K562 (cell line): ENCODE data around the gene CHURC1. TPM values are rescaled to one million over a fixed set of nuclear protein-coding genes. Genes with fewer than 3 reads are reported as not detected.
A peak's percentile ranks its signal among the peaks of the same experiment; 100 is the strongest.

Experiments
- ATAC-seq: fragments of 200-7000 bp; cut with Tn5 transposase; 3 replicates; pipeline ENCODE4 v1.9.1; 2020; ENCODE audit warnings: moderate library complexity
- BruUV-seq: library from RNA; stranded (reverse); fragments of 400-500 nt; replicated peaks from 2 replicates; lab custom pipeline; 2021; lab: Mats Ljungman, UMichigan
- CTCF ChIA-PET: fragments of 300-600 bp; formaldehyde crosslinking; extraction: SDS; loops from one replicate; lab custom pipeline; 2021; ENCODE audit warnings: low intra/inter-chr PET ratio; lab: Yijun Ruan, JAX
- POLR2A ChIA-PET: fragments of 300-600, 350-650 bp; sonication (Branson Sonifier 250); formaldehyde crosslinking; extraction: SDS; loops from one replicate; lab custom pipeline; 2021; ENCODE audit warnings: antibody characterized with exemption, inconsistent platforms; lab: Yijun Ruan, JAX
- DNase-seq, 4 experiments: peaks; one replicate each; pipeline versions ENCODE4 v3.0.0 to v3.0.0-alpha.2; 2011 to 2018; ENCODE audit warnings: low spot score in 3 of 4, mixed read lengths in 3 of 4; ENCODE audit errors: extremely low read depth in 1 of 4
- FAIRE-seq: peaks from 2 replicates; lab custom pipeline; 2011; peaks lifted over from hg19 to GRCh38; lab: Jason Lieb, UNC
- H2AFZ ChIP-seq: 2 replicates; pipeline ENCODE4 v1.6.0; 2011; ENCODE audit warnings: low read depth, low read length, control low read depth, inconsistent platforms
- H3K27ac ChIP-seq: fragments of 200-600 bp; 3 replicates; pipeline ENCODE4 v1.8.0; 2011; ENCODE audit warnings: low read depth, mild to moderate bottlenecking, control low read depth, inconsistent platforms, low read length, moderate library complexity, mixed read lengths; ENCODE audit errors: extremely low read depth
- H3K27me3 ChIP-seq, 2 experiments: fragments of 300-600 bp in 1 of 2; 2 replicates in 1 of 2; 3 replicates in 1 of 2; pipeline versions ENCODE4 v1.6.0 to v1.8.0; 2011; ENCODE audit warnings: inconsistent platforms in 2 of 2, low read length in 2 of 2, mild to moderate bottlenecking in 1 of 2, mixed read lengths in 1 of 2, moderate library complexity in 1 of 2; ENCODE audit not compliant: control insufficient read depth in 2 of 2, insufficient read depth in 2 of 2
- H3K36me3 ChIP-seq: fragments of 300-600 bp; 3 replicates; pipeline ENCODE4 v1.8.0; 2011; ENCODE audit warnings: mild to moderate bottlenecking, low read length, inconsistent platforms; ENCODE audit not compliant: control insufficient read depth, insufficient read depth
- H3K4me1 ChIP-seq, 2 experiments: fragments of 200-600 bp in 1 of 2; replicated peaks in 1 of 2; 2 replicates in 1 of 2; 3 replicates in 1 of 2; pipeline versions ENCODE4 v1.5.1 to v1.8.0; 2011; ENCODE audit warnings: inconsistent platforms in 2 of 2, low read length in 2 of 2, mild to moderate bottlenecking in 1 of 2, mixed read lengths in 1 of 2, moderate library complexity in 1 of 2; ENCODE audit not compliant: control insufficient read depth in 2 of 2, insufficient read depth in 2 of 2
- H3K4me2 ChIP-seq: 2 replicates; pipeline ENCODE4 v1.6.1; 2011; ENCODE audit warnings: low read length, control low read depth, inconsistent platforms, mixed read lengths; ENCODE audit not compliant: insufficient read depth
- H3K4me3 ChIP-seq: fragments of 200-600 bp; sonication (generic), shearing (Covaris generic); 2 replicates; pipeline ENCODE4 v1.5.1; 2016; ENCODE audit warnings: control low read depth, inconsistent platforms
- H3K79me2 ChIP-seq: fragments of 200-600 bp; 3 replicates; pipeline ENCODE4 v1.8.0; 2011; ENCODE audit warnings: low read length, inconsistent platforms; ENCODE audit not compliant: control insufficient read depth, insufficient read depth
- H3K9ac ChIP-seq, 2 experiments: 2 replicates each; pipeline versions ENCODE4 v1.6.0 to v1.6.1; 2011; ENCODE audit warnings: low read depth in 2 of 2, low read length in 2 of 2, control low read depth in 1 of 2, inconsistent platforms in 1 of 2, mild to moderate bottlenecking in 1 of 2, mixed read lengths in 1 of 2; ENCODE audit not compliant: insufficient read depth in 1 of 2
- H3K9me1 ChIP-seq: one replicate; pipeline ENCODE4 v1.6.0; 2011; ENCODE audit warnings: inconsistent platforms, mild to moderate bottlenecking, low read length, moderate library complexity; ENCODE audit not compliant: control insufficient read depth, insufficient read depth
- H3K9me3 ChIP-seq: replicated peaks from 2 replicates; pipeline ENCODE4 v1.5.1; 2011; ENCODE audit warnings: low read depth, low read length, inconsistent platforms; ENCODE audit not compliant: control insufficient read depth, insufficient read depth
- H4K20me1 ChIP-seq: replicated peaks from 2 replicates; pipeline ENCODE4 v1.6.1; 2011; ENCODE audit warnings: low read length, inconsistent platforms, mixed read lengths; ENCODE audit not compliant: control insufficient read depth, insufficient read depth
- L3MBTL2 ChIP-seq: fragments of 450-650 bp; IDR thresholded peaks from 2 replicates; pipeline ENCODE4 v1.6.1; 2016; ENCODE audit warnings: mild to moderate bottlenecking, moderate library complexity
- MTA2 ChIP-seq: fragments of 450-650 bp; IDR thresholded peaks from 2 replicates; pipeline ENCODE4 v1.6.1; 2016; ENCODE audit warnings: low read depth
- NCOR1 ChIP-seq: fragments of 450-650 bp; IDR thresholded peaks from 2 replicates; pipeline ENCODE4 v1.6.1; 2016; ENCODE audit warnings: mild to moderate bottlenecking, moderate library complexity
- NFE2 ChIP-seq: IDR thresholded peaks from 2 replicates; pipeline ENCODE4 v1.6.1; 2014; ENCODE audit warnings: antibody characterized with exemption, low read depth
- NR3C1 ChIP-seq: sonication (generic); formaldehyde crosslinking; IDR thresholded peaks from 2 replicates; pipeline ENCODE4 v1.8.1; 2022; ENCODE audit warnings: missing genetic modification reagents
- WGBS: fragments of 100-300 bp; shearing (Covaris generic); methylation state at CpG from one replicate; pipeline ENCODE4 v1.1.6; 2016; ENCODE audit warnings: low coverage, mixed read lengths; ENCODE audit not compliant: insufficient coverage; ENCODE audit errors: missing lambda C conversion rate; 5-methylcytosine and 5-hydroxymethylcytosine counted together
- in situ Hi-C: fragments of 300-500 bp; cut with MboI; formaldehyde crosslinking; loops from 4 replicates; pipeline ENCODE4 v1.15.0; 2018; ENCODE audit warnings: inconsistent platforms, mixed read lengths
- intact Hi-C: fragments of 100-400 bp; cut with micrococcal nuclease; formaldehyde crosslinking; loops from 2 replicates; pipeline ENCODE4 v1.14.2; 2022
- polyA plus RNA-seq, 8 experiments: library from polyadenylated mRNA; depleted of rRNA in 4 of 8; stranded (reverse) in 5 of 8; unstranded in 3 of 8; fragments of >200 nt; fragmentation: Nextera tagmentation in 2 of 8; fragmentation: Illumina TruSeq in 1 of 8; extraction: Ambion mirVana in 2 of 8; extraction: Trizol in 1 of 8; gene quantifications; 2 replicates each; pipeline versions ENCODE4 v1.2.1 to v1.2.3, GENCODE V29; 2011 to 2014; ENCODE audit warnings: inconsistent platforms in 1 of 8, missing spikeins in 1 of 8
- total RNA-seq, 7 experiments: library from RNA; depleted of rRNA in 6 of 7; stranded (reverse); fragments of >200 nt in 6 of 7; fragmentation: Illumina TruSeq in 2 of 7; extraction: Trizol in 2 of 7; gene quantifications; 2 replicates each; pipeline versions ENCODE4 v1.2.1 to v1.2.3, GENCODE V29; 2011 to 2021; ENCODE audit warnings: low replicate concordance in 1 of 7
- TF ChIP-seq, protein P1 (sequence below): sonication (generic); formaldehyde crosslinking; IDR thresholded peaks from 2 replicates; pipeline ENCODE4 v1.8.0; 2022; ENCODE audit warnings: mild to moderate bottlenecking, missing genetic modification reagents
- TF ChIP-seq, protein P2 (sequence below): sonication (generic); formaldehyde crosslinking; IDR thresholded peaks from 2 replicates; pipeline ENCODE4 v1.8.0; 2023; ENCODE audit warnings: mild to moderate bottlenecking, missing genetic modification reagents

The CHURC1 gene
- total and polyA plus RNA-seq, 9 of the 15 experiments (the other 6 are each of a cell fraction or from before 2014, with no cell fraction given), result 27.3 to 239 (median 45.6) TPM

DNA sequence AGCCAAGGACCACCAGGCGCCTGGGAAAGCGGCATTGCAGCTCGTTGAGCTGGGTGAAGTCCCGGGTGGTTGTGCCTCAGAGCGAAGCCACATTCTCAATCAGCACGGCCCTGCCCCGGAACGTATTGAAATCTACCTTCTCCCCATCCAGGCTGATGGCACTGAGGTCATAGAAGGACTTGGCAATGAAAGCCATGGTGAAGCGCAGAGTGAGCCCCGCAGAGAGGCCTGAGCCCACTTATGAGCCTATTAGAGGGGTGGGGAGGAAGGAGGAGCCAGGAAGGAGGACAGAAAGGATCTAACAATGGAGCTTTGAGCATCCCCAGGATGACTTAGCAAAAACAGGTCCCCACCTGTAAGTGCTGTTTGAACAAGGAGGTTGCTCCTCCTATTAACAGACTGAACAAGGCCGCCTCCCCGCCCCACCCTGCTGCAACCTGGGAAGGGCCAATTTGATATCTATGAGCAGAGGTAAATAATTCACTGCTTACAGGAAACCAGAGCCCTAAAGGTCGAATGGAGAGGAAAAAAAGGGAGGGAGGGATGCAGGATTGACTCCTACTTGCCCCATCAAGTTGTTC is 28.4 kb downstream of the CHURC1 start, which contains the start of gene GPX2 (continued):
- TF ChIP-seq NCOR1 (no peak), NFE2 (peak; percentile 42; the same call in 1 of the 2 replicates)

DNA sequence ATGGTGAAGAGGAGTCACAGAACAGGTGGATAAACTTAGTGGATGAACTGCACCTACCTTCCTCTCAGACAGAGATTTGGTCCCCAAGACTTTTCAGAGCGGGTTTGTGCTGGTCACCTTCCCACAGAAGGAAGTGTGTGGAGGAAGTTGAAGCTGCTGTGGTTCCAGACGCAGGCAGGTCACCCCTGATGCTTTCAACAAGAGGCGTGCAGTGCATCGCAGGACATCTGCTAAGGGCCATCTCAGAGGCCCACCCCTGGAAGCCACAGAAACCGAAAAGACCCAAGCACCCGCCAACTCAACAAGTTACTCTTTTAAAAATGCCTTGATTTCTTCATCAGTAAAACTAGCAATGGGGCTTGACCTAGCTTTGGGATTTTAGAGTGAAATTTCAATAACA is 29.3 kb downstream of the CHURC1 start:
- intact Hi-C loops, result no loop called here
- POLR2A ChIA-PET, result interaction anchor here (2.2 kb wide), 1 partner anchor 10 kb away, joined by 6 read pairs; no protein-coding TSS in a partner anchor

DNA sequence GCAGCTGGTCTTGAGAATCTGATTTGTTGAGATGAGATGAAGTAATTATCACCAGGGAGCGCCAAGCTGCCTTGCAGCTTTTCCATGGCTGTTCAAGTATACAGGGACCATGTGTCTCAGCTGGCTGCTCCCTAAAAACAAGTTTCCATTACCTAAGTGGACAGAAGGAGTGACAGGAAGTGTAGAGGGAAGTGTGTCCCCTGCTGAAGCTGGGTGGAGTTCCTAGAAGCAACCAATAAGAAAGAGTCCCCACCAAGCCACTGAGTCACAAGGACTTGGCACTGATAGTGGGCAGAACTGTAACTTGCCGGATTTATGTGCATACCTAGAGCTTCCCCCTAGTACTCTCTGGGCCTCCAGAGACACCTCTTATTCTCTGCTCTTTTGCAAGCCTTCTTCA is 29.8 kb downstream of the CHURC1 start:
- no peaks in the 10 kb centered on the region for H3K9me1 ChIP-seq
- no peak overlapping the region for H2AFZ ChIP-seq
- peaks cover 3% of the 10 kb centered on the region; the same call in 1 of the 3 replicates for H3K36me3 ChIP-seq
- POLR2A ChIA-PET, result interaction anchor here (1.5 to 2.2 kb wide), 2 partner anchors 9 to 14 kb away, joined by 5 to 6 read pairs; no protein-coding TSS in a partner anchor
- no peak for FAIRE-seq
- H3K9me3 ChIP-seq, result no peaks in the 10 kb centered on the region
- H3K4me2 ChIP-seq, result no peak overlapping the region
- H3K4me1 ChIP-seq, result no peaks in the 10 kb centered on the region; a peak in 2 of 5 replicates
- 75% methylated on average over 2 of the region's 2 CpGs for WGBS
- no peaks in the 10 kb centered on the region for H3K27me3 ChIP-seq
- H3K79me2 ChIP-seq, result no peaks in the 10 kb centered on the region
- no peak for ATAC-seq
- CTCF ChIA-PET, result no interaction called here
- H4K20me1 ChIP-seq, result no peaks in the 10 kb centered on the region
- intact Hi-C loops (no loop called here), in situ Hi-C loops (no loop called here)
- DNase-seq, result no peak
- no peak overlapping the region for H3K9ac ChIP-seq
- no TSS peak for BruUV-seq
- H3K27ac ChIP-seq, result no peak overlapping the region
- H3K4me3 ChIP-seq, result no peak overlapping the region
- TF ChIP-seq NR3C1 (CRISPR knock-in tag), result no peak
- TF ChIP-seq MTA2, result no peak
- TF ChIP-seq, protein P1, sequence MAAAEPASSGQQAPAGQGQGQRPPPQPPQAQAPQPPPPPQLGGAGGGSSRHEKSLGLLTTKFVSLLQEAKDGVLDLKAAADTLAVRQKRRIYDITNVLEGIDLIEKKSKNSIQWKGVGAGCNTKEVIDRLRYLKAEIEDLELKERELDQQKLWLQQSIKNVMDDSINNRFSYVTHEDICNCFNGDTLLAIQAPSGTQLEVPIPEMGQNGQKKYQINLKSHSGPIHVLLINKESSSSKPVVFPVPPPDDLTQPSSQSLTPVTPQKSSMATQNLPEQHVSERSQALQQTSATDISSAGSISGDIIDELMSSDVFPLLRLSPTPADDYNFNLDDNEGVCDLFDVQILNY (CRISPR knock-in tag), result no peak
- TF ChIP-seq, protein P2, sequence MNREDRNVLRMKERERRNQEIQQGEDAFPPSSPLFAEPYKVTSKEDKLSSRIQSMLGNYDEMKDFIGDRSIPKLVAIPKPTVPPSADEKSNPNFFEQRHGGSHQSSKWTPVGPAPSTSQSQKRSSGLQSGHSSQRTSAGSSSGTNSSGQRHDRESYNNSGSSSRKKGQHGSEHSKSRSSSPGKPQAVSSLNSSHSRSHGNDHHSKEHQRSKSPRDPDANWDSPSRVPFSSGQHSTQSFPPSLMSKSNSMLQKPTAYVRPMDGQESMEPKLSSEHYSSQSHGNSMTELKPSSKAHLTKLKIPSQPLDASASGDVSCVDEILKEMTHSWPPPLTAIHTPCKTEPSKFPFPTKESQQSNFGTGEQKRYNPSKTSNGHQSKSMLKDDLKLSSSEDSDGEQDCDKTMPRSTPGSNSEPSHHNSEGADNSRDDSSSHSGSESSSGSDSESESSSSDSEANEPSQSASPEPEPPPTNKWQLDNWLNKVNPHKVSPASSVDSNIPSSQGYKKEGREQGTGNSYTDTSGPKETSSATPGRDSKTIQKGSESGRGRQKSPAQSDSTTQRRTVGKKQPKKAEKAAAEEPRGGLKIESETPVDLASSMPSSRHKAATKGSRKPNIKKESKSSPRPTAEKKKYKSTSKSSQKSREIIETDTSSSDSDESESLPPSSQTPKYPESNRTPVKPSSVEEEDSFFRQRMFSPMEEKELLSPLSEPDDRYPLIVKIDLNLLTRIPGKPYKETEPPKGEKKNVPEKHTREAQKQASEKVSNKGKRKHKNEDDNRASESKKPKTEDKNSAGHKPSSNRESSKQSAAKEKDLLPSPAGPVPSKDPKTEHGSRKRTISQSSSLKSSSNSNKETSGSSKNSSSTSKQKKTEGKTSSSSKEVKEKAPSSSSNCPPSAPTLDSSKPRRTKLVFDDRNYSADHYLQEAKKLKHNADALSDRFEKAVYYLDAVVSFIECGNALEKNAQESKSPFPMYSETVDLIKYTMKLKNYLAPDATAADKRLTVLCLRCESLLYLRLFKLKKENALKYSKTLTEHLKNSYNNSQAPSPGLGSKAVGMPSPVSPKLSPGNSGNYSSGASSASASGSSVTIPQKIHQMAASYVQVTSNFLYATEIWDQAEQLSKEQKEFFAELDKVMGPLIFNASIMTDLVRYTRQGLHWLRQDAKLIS, result no peak

More for the DNA sequence above, 29.3 kb downstream of the CHURC1 start:
- no peak overlapping the region for H3K27ac ChIP-seq
- H3K36me3 ChIP-seq, result peaks cover 3% of the 10 kb centered on the region; the same call in 1 of the 3 replicates
- CTCF ChIA-PET, result no interaction called here
- no peak for ATAC-seq
- in situ Hi-C loops, result no loop called here
- no peak overlapping the region for H3K4me2 ChIP-seq
- DNase-seq, result no peak
- no peak for TF ChIP-seq L3MBTL2
- H3K4me3 ChIP-seq, result no peak overlapping the region
- H3K9me1 ChIP-seq, result no peaks in the 10 kb centered on the region
- no peak for FAIRE-seq
- no peaks in the 10 kb centered on the region; a peak in 2 of 5 replicates for H3K4me1 ChIP-seq
- no peaks in the 10 kb centered on the region for H3K9me3 ChIP-seq
- H3K27me3 ChIP-seq, result no peaks in the 10 kb centered on the region
- BruUV-seq, result no TSS peak
- no peaks in the 10 kb centered on the region for H4K20me1 ChIP-seq
- WGBS, result 62% methylated on average over 5 of the region's 6 CpGs
- no peaks in the 10 kb centered on the region for H3K79me2 ChIP-seq
- H2AFZ ChIP-seq, result no peak overlapping the region
- no peak overlapping the region for H3K9ac ChIP-seq
